HG02943 (cell line): ENCODE results near the gene SYT6.

Source experiments
- ATAC-seq: cut with Tn5 transposase; IDR thresholded peaks from one replicate; pipeline ENCODE4 v1.9.1; 2021; ENCODE audit warnings: mild to moderate bottlenecking, low read depth, moderate library complexity; ENCODE audit not compliant: unreplicated experiment

The SYT6 gene, protein sequence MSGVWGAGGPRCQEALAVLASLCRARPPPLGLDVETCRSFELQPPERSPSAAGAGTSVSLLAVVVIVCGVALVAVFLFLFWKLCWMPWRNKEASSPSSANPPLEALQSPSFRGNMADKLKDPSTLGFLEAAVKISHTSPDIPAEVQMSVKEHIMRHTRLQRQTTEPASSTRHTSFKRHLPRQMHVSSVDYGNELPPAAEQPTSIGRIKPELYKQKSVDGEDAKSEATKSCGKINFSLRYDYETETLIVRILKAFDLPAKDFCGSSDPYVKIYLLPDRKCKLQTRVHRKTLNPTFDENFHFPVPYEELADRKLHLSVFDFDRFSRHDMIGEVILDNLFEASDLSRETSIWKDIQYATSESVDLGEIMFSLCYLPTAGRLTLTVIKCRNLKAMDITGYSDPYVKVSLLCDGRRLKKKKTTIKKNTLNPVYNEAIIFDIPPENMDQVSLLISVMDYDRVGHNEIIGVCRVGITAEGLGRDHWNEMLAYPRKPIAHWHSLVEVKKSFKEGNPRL

DNA sequence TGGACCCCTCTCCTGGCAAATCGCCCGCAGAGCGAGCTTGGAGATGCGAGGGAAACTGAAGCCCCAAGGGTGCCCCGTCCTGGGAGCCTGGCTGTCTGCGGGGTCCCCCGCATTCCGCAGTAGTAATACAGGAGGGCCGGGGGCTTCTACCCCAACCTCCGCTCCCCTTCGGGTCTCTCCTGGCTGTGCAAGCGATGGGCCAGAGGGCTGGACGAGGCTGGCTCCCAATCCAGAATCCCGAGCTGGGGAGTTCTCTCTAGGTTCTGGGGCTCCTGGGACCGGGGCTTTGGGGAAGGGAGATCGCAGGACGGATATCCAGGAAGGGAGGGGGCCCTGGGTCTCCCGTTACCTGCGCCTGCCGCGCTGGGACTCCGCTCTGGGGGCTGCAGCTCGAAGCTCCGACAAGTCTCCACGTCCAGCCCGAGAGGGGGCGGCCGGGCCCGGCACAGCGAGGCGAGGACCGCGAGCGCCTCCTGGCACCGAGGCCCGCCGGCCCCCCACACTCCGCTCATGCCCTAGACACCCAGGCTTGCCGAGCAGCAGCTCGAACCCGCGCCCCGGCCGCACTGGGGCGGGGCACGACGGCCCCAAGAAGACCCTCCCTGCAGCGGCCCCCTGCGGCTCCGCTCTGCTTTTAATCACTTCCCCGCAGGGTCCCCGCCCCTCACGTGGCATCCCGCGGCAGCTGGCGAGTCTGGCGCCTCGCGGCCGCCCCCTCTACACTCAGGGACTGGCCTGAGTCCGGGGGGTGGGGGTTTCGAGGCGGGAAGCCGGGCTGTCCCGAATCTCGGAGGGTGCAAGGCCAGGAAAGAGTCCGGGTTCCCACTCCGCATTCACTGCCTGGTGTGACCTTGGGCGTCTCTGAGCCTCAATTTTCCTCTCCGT, at the start of gene SYT6:
SYT6 (minus strand) TSS at position 609 of the 885 bp plus-strand sequence; CDS start at position 512, 97 bp downstream.
- no peak for ATAC-seq

DNA sequence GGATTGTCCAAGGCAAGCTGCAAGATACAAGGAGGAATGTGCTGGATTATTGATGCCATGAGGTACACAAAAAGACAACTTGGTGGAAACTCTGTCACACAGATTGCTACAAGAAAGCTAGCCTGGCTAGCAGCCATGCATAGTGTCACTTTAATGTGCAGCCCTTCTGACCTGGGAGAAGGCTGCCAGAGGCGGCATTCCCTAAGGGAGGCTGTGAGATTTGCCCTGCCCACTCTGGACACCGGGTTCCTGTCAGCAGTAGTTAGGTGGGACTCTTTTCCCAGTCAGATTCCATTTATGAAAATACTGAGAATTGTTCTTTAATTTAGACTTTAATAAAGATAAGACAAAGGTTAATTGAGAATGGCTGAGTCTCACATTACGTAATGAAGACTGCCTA, 47.8 kb upstream of the SYT6 start:
- no peak for ATAC-seq

DNA sequence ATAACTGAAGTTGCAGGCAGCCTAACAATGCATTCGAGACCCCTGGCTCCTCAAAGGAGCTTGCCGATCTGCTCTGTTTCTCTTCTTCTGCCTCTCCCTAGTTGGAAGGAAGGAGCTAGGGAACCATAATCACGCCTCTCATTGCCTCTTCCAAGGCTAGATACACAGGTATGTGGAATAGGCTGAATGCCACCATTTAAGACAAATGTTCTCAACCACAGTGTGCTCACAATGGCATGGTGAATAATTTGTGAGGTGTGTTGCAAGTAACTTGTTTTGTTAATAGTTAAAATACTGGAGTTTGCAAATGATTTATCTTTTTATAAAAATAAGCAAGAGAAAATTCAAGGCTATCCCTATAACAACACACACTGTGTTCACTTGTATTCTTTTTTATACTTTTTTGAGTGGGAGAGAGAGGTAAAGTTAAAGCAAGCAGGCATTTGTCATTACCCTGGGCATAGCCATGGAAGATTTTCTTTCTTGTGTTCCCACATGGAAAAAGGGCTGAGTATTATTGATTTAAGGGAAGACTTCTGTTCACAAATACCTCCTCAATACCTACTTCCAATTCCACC, 45.4 kb upstream of the SYT6 start:
- ATAC-seq = no peak

DNA sequence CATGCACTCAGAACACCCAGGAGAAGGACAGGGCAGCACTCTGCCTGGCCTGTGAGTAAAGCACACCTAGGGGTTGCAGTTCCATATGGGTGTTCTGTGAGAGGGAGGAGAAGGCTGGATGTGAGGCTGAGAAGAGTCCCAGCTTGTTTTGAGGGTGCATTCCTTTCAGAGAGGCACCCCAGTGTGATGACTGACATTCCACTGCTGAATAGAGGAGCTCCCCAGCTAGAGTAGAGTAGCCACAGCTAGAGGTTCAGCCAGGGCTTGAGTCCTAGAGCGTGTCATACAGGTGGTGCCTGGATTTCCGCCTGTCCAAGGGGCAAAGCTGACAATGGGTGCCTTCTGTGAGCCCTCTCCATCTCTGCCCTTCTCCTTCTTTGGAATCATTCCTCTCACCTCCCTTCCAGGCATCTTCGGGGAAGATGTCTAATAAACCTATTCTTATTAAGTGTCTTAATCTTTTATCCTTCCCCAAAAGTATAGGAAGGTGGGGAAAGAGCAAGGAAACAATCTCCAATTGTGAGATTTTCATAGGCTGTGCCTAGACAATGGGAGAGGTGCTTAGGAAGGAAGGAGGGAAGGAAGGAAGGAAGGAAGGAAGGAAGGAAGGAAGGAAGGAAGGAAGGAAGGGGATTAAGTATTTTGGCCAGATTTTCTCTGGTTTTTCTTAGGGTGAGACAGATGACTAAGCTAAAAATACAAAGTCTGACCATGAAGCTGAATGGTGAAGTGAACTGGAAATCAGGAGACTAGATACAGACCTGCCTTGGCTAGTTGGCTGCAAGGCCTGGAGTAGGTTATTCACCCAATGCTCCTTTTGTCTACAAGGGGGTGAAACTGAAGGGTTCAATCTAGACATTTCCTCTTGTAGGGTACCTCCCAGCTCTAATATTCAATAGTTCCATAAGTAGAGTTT, 43.6 kb upstream of the SYT6 start:
- no peak for ATAC-seq

DNA sequence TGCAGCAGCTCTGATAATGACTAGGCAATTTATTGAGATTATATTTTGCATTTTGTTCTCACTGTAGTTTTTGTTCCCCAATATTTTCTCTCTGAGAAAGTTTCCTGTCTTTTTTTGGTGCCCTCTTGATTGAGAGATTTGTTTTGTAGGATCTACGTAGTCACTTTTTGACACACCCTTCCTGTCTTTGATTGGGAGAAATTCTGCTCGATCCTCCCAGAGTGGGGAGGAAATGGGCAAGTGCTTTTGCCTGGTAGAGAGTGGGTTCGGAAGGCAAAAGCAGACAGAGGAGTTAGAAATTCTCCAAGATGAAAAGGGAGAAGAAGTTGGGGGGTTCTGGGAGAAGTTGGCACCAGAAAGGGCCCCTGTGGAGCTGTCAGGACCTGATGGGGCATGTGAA, 42.1 kb upstream of the SYT6 start:
- no peak for ATAC-seq

DNA sequence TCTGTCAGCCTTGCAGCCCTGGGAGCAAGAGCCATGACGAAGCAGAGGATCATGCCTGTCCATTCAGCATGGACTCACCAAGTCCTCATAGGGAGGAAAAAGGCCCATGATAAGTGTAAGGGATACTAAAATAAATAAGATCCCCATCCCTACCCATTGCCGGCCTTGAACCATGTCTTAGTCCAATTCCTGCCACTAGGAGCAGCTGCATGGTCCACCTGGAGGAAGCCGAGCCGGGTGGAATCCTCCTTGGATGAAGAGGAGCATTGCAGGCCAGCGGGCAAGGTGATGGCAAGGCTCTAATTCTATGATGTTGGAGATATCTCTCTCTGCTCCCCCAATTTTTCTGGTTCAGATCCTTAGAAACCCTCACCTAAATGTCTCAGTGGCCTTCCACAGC, 38.7 kb upstream of the SYT6 start:
- ATAC-seq = no peak

DNA sequence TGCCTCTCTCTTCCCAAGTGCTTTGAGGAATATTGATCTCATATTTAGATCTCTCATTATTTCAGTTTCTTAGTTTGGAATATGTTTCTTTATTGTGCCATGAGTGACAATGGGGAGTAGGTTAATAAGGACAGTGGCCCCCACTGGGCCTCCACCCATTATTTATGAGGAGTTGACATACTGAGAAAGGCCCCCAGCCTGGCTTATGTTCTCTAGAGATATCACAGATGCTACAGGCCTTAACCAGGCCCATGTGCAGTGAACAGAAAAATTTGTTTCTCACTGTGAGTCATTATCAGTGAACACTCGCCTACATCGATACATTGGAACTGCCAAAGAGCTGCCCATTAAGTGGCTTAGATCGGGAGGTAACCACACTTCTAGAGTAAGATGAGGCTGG, 35.7 kb upstream of the SYT6 start:
- no peak for ATAC-seq

DNA sequence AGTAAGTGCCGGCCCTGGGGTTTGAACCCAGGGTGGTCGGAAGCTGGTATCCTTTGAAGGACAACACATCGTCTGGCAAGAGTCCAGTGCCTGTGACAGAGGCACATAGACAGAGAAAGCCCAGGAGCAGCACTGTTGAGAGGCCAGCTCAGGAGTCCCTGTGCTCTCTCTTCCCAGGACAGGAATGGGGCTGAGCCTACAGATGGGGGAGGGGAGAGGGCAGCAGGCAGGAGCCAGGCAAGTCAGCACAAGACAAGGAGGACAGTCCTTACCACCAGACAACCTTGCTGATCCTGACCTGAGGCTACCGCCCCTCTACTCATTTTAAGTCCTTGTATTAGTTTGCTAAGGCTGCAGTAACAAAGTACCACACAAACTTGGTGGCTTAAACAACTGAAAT, 27.7 kb upstream of the SYT6 start:
- no peak for ATAC-seq

DNA sequence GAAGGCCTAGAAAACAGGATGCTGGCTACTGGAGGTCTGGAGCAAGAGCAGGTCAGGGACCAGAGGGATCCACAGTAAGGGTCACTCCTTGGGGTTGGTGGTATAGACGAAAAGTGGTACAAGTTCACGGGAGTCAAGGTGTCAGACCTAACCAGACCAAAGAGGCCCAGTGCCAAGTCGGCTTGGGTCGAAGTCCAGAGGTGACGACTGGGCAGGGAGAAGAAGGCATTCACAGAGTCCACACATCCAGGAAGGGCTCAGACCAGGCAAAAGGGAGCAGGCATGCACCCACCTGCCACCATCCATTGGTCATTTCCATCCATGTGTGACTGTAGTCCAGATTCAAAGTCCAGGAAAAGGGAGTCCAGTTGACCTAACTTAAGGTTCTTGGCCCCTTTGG, 27.1 kb upstream of the SYT6 start:
- ATAC-seq = no peak

DNA sequence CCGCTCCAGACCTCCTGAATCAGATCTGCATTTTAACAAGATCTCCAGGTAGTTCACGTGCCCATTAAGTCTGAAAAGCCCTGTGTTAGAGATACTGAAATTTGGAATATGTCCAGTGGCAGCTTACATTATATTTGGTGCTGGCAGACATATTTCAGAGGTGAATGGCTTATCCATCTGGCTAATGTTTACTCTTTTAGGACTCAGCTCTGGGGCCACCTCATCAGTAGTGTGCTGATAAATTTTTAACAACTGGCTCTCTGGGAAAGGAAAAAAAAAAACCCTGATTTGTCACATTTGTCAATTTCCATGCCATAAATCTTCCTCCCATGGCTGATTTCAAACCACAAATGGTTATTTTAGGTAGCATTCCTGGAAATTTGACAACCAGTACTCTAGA, 25.3 kb upstream of the SYT6 start:
- no peak for ATAC-seq

DNA sequence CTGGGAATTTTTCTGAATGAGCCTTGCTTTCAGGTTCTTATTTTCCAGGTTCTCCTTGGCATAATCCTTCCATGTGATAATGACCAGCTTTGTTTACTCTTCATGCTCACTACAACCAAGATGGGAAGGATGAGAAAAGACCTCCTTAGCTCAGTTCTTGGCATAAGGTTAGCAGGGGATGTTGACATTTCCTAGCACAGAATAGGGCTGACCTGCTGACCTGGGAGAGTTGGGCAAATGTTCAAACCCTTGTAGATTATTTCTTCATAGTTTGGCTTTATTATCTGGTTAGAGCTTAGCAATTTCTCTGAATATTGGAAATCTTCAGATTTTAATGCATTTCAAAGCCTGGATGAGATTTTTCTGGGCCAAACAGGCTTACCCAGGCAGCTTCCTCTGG, 23.6 kb upstream of the SYT6 start:
- no peak for ATAC-seq

DNA sequence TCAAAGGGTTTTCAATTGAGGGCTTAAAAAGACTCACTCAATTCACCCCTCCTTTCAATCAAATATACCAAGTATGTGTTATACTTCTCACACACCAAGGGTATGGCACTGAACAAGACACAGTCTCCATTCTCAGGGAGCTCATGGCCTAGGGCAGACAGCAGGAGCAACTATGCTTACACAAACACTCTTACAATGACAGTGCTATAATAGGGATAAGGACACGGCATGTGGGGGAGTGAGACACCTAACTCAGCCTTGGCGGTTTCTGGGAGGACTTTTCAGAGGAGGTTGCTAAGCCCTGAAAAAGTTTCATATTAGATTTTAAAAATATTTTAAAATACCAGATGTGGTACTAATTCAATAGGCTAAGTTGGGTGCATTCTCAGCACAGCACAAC, 22.7 kb upstream of the SYT6 start:
- no peak for ATAC-seq

DNA sequence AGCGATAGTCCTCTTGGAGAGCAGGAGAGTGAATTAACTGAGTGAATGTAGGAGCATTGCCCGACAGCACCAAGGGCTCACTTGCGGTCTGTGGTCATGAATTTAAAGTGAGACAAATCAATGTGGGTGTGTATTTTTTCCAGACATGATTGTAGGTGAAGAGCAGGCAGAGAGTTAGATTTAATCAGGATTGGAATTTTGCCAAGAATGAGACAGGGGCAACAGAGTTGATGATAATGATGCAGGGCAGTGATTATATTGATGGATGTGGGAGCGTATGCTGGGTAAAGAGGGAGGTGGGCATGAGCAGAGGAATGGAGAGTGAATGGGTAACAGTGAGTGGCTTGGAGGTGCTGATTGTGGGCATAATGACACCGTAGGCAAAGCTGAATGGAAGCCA, 20.0 kb upstream of the SYT6 start:
- ATAC-seq = no peak

DNA sequence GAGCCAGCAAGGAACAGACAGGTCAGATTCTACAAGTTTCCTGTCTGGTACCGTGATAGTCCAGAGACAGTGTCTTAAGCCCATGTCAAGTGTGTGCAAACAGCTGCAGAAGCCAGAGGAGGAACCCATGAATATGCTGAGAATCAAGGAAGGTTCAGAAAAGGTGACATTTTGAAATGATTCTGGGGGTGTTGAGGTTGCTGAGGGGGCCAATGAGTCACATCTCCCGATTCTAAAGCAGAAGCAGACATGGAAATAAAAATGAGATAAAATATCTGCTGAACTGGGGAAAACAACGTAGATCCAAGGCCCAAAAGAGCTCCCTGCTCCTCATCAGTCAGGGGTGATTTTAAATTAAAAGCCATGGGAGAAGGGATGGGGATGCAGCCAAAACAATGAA, 15.8 kb upstream of the SYT6 start:
- ATAC-seq = no peak

DNA sequence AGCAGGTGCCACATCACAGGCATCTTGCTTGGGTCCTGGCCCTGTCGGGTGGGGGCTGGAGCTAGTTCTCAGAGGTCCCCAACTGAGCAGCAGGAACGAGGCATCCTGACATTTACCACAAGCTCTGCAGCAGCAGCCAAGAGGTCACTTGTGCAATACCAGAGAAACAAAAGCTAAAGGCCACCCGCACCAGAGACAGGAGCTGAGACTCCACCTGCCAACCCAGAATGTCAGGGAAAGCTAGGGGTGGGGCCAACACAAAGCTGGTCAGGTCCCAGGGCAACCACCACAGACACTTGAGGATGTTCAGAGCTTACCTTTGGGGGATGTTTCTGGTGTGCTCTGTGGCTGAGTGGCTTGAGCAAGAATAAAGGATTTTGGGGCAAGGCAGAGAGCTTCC, 13.6 kb upstream of the SYT6 start:
- no peak for ATAC-seq

DNA sequence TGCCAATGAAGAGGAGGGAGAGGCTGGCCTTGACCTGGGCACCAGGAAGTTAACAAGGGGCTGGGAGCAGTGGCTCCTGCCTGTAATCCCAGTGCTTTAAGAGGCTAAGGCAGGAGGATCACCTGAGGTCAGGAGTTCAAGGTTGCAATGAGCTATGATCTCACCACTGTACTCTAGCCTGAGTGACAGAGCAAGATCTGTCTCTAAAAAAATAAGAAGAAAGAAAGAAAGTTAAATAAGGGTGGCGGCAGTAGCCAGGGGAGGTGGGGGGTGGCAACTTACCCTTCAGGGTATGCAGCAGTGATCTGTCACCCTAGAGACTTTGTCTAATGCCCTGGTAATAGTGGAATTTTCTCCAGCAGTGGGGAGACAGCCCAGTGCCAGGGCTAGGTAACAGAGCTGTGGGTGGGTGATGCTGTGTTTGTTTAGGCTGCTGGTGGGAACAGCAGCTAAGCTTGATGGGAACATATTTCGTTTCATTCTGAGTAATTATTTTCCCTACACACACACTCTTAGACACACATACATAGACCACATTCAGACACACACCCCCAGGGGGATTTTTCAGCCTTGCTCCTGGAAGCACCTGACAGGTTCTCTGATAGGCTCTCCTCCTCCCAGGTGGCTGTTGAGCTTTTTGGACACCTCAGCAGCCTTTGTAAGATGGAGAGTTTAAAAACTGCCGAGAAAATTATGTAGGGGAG, 11.3 kb upstream of the SYT6 start:
- no peak for ATAC-seq

DNA sequence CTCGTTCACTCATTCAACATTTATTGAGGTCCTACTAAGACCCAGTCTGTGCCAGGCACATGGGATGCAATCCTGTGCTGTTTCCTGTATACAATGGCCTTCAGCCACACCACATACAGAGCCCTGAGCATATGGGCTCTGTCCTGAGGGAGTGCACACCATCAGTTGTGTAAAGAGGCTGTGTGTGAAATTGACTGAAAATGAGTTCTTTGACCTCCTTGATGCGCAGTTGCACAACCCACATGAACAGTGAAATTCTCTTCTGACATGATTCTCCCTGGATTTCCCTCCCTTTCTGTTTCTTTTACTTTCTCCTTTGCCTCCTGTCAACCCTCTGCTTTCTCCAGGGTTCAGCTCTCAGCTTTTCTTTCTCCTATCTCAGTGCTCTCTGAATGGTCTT, 6.3 kb upstream of the SYT6 start:
- ATAC-seq = no peak

DNA sequence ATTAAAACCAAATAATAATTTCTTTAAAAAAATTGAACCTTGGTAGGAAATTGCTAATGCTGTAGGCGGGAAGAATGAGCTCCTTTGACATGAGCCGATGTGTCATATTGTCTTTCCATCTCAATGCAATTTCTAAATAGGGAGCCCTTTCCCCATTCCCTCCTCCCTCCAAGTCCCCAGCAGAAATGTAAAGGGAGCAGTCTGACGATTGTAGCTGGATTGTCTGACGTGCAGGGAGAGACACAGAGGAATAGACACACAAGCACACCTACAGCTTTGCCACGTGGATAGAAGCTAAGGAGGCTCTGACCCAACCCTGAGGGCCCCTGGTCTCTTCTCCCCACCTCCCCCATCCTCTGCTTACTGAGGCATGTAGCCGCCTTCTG, 3.6 kb upstream of the SYT6 start:
- no peak for ATAC-seq

DNA sequence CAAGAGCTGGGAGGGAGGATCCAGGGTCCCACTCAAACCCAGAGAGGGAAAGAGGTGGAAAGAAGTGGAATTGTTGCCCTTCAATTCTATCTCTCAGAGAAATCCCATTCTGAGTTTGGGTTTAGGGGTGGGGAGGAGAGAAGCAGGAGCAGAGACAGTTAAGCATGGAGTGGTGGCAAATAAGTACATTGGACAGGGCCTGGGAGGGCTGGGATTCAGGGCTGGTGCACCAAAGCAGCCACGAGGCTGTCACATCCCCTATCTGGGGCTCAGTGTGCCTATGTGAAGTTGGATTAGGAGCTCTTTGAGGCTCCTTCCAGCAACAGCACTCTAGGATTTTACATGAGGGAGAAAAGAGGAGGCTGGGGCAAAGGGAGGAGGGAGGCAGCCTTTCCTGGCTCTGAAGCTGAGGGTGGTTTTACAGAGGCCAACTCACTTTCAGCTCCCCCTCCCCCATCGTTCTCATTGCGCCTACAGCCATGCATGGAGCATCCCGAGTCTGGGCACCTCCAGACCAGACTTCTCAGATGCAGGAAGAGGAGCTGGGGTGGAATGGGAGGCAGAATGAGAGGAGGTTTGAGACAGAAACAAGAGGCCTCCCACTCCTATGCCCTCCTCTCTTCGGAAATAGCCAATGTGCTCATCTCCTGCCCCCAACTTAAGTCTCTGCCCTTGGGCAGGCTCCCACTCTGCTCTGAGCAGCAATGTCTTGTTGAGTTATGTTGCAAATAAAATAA, 3.0 kb upstream of the SYT6 start:
- ATAC-seq = no peak
